ENCODE data around the gene LUZP1. TPM values are rescaled to one million over a fixed set of nuclear protein-coding genes. Genes with fewer than 3 reads are reported as not detected.

LUZP1 gene
- total and polyA plus RNA-seq, 2 donors (not counting 1 experiment from before 2014, with no cell fraction given) = 18.8 to 27.2 TPM

GRCh38 chr1:23051290-23051909 is 117.3 kb downstream of the LUZP1 start:
- H3K79me2 ChIP-seq (ENCODE audit: control insufficient read depth, insufficient read depth, low read length) = no peaks in the 10 kb centered on the region
- no peak for DNase-seq (ENCODE audit: low read depth in 2 of 2)
- H3K9ac ChIP-seq (ENCODE audit: insufficient read depth, low read length) = no peak overlapping the region
- no peak for TF ChIP-seq CTCF (conservative IDR thresholded peaks at IDR 0.05 in 1 of 2, IDR thresholded peaks at IDR 0.05 in 1 of 2; ENCODE audit: low read depth in 1 of 2, low read length in 2 of 2)
- TF ChIP-seq EZH2 (IDR thresholded peaks at IDR 0.05; ENCODE audit: low read length, missing control alignments) = no peak
- no peaks in the 10 kb centered on the region for H3K4me1 ChIP-seq (ENCODE audit: control insufficient read depth, extremely low read depth, insufficient read depth, low read length)
- peaks cover 3% of the 10 kb centered on the region for H3K36me3 ChIP-seq (ENCODE audit: control insufficient read depth, insufficient read depth, low read length)
- H3K4me2 ChIP-seq (ENCODE audit: extremely low read depth, insufficient read depth, low read length) = no peak overlapping the region
- no peak overlapping the region for H2AFZ ChIP-seq (ENCODE audit: low read length)
- H4K20me1 ChIP-seq (ENCODE audit: control insufficient read depth, extremely low read depth, insufficient read depth, low read length) = no peaks in the 10 kb centered on the region
- no peaks in the 10 kb centered on the region for H3K9me3 ChIP-seq (ENCODE audit: control insufficient read depth, insufficient read depth, low read depth, low read length)
- H3K27ac ChIP-seq (ENCODE audit: insufficient read depth, low read length) = no peak overlapping the region
- no peaks in the 10 kb centered on the region for H3K27me3 ChIP-seq (ENCODE audit: control insufficient read depth, insufficient read depth, low read length)
- H3K4me3 ChIP-seq (replicated peaks in 1 of 4; ENCODE audit: control extremely low read depth in 1 of 4, insufficient read depth in 1 of 4, low read depth in 3 of 4, low read length in 4 of 4) = no peak overlapping the region

GRCh38 chr1:23050201-23050600 is 118.5 kb downstream of the LUZP1 start:
- Histone ChIP-seq H3K4me2 (ENCODE audit: extremely low read depth, insufficient read depth, low read length) (no peak overlapping the region), H3K36me3 (ENCODE audit: control insufficient read depth, insufficient read depth, low read length) (peaks cover 3% of the 10 kb centered on the region), H3K27ac (ENCODE audit: insufficient read depth, low read length) (no peak overlapping the region), H4K20me1 (ENCODE audit: control insufficient read depth, extremely low read depth, insufficient read depth, low read length) (no peaks in the 10 kb centered on the region), H3K79me2 (ENCODE audit: control insufficient read depth, insufficient read depth, low read length) (no peaks in the 10 kb centered on the region), H3K9ac (ENCODE audit: insufficient read depth, low read length) (no peak overlapping the region), H3K9me3 (ENCODE audit: control insufficient read depth, insufficient read depth, low read depth, low read length) (no peaks in the 10 kb centered on the region), H2AFZ (ENCODE audit: low read length) (no peak overlapping the region), H3K27me3 (ENCODE audit: control insufficient read depth, insufficient read depth, low read length) (no peaks in the 10 kb centered on the region), H3K4me1 (ENCODE audit: control insufficient read depth, extremely low read depth, insufficient read depth, low read length) (no peaks in the 10 kb centered on the region), H3K4me3 (replicated peaks in 1 of 4; ENCODE audit: control extremely low read depth in 1 of 4, insufficient read depth in 1 of 4, low read depth in 3 of 4, low read length in 4 of 4) (no peak overlapping the region)
- DNase-seq (ENCODE audit: low read depth in 2 of 2) = no peak
- TF ChIP-seq EZH2 (IDR thresholded peaks at IDR 0.05; ENCODE audit: low read length, missing control alignments) (no peak), CTCF (conservative IDR thresholded peaks at IDR 0.05 in 1 of 2, IDR thresholded peaks at IDR 0.05 in 1 of 2; ENCODE audit: low read depth in 1 of 2, low read length in 2 of 2) (no peak)

- no peak overlapping the region for H3K4me3 ChIP-seq (replicated peaks in 1 of 4; ENCODE audit: control extremely low read depth in 1 of 4, insufficient read depth in 1 of 4, low read depth in 3 of 4, low read length in 4 of 4)
- peaks cover 5% of the 10 kb centered on the region for H3K79me2 ChIP-seq (ENCODE audit: control insufficient read depth, insufficient read depth, low read length)
- no peak for TF ChIP-seq EZH2 (IDR thresholded peaks at IDR 0.05; ENCODE audit: low read length, missing control alignments)
- no peak for TF ChIP-seq CTCF (conservative IDR thresholded peaks at IDR 0.05 in 1 of 2, IDR thresholded peaks at IDR 0.05 in 1 of 2; ENCODE audit: low read depth in 1 of 2, low read length in 2 of 2)
Observed at GRCh38 chr1:23044035-23044434, 124.6 kb downstream of the LUZP1 start.

More at GRCh38 chr1:23044035-23044434, 124.6 kb downstream of the LUZP1 start:
- H2AFZ ChIP-seq (ENCODE audit: low read length) = no peak overlapping the region
- DNase-seq (ENCODE audit: low read depth in 2 of 2) = no peak
- H3K9ac ChIP-seq (ENCODE audit: insufficient read depth, low read length) = no peak overlapping the region
- H3K9me3 ChIP-seq (ENCODE audit: control insufficient read depth, insufficient read depth, low read depth, low read length) = no peaks in the 10 kb centered on the region
- no peak overlapping the region for H3K27ac ChIP-seq (ENCODE audit: insufficient read depth, low read length)
- no peak overlapping the region for H3K4me2 ChIP-seq (ENCODE audit: extremely low read depth, insufficient read depth, low read length)
- no peaks in the 10 kb centered on the region for H3K36me3 ChIP-seq (ENCODE audit: control insufficient read depth, insufficient read depth, low read length)
- no peaks in the 10 kb centered on the region for H4K20me1 ChIP-seq (ENCODE audit: control insufficient read depth, extremely low read depth, insufficient read depth, low read length)
- no peaks in the 10 kb centered on the region for H3K27me3 ChIP-seq (ENCODE audit: control insufficient read depth, insufficient read depth, low read length)
- H3K4me1 ChIP-seq (ENCODE audit: control insufficient read depth, extremely low read depth, insufficient read depth, low read length) = no peaks in the 10 kb centered on the region

Measured in fibroblast of lung (primary cell).